K562 (cell line): ENCODE measurements around the gene SHANK1. TPM values are rescaled to one million over a fixed set of nuclear protein-coding genes. Genes with fewer than 3 reads are reported as not detected.

Source experiments
- BRF1 ChIP-seq: IDR thresholded peaks from 3 replicates; pipeline ENCODE4 v1.6.1; 2011; ENCODE audit warnings: borderline replicate concordance, mild to moderate bottlenecking; ENCODE audit not compliant: insufficient read length; ENCODE audit errors: extremely low read depth
- DDX20 ChIP-seq: fragments of 450-650 bp; IDR thresholded peaks from 2 replicates; pipeline ENCODE4 v1.6.1; 2016; ENCODE audit warnings: missing genetic modification characterization, low read depth, mild to moderate bottlenecking, missing compliant biosample characterization, moderate library complexity
- E2F3 ChIP-seq: fragments of 250-450 bp; sonication (Bioruptor Pico); IDR thresholded peaks from 2 replicates; pipeline ENCODE4 v1.4.0; 2020; ENCODE audit warnings: mild to moderate bottlenecking
- E2F6 ChIP-seq, 2 experiments: IDR thresholded peaks; 2 replicates each; pipeline ENCODE4 v1.6.1; 2011; ENCODE audit warnings: borderline replicate concordance in 1 of 2, control low read depth in 1 of 2, low read depth in 1 of 2, low read length in 1 of 2, mild to moderate bottlenecking in 1 of 2, mixed read lengths in 1 of 2, moderate library complexity in 1 of 2; ENCODE audit not compliant: insufficient read depth in 1 of 2, insufficient read length in 1 of 2, poor library complexity in 1 of 2, severe bottlenecking in 1 of 2; ENCODE audit errors: extremely low read depth in 1 of 2
- FIP1L1 ChIP-seq: fragments of 200-400 bp; formaldehyde crosslinking; IDR thresholded peaks from 2 replicates; pipeline ENCODE4 v1.6.1; 2018; ENCODE audit warnings: mild to moderate bottlenecking, low read depth, low read length; ENCODE audit not compliant: poor library complexity, severe bottlenecking
- FOXK1 ChIP-seq: sonication (generic); formaldehyde crosslinking; IDR thresholded peaks from 2 replicates; pipeline ENCODE4 v1.8.0; 2022; ENCODE audit warnings: missing genetic modification reagents, mild to moderate bottlenecking, borderline replicate concordance
- FOXK2 ChIP-seq, 2 experiments: fragments of 450-650 bp; IDR thresholded peaks in 1 of 2; conservative IDR thresholded peaks in 1 of 2; 2 replicates each; pipeline ENCODE4 v1.6.1; 2016; ENCODE audit warnings: low read depth in 2 of 2, mild to moderate bottlenecking in 1 of 2
- GABPB1 ChIP-seq: sonication (generic); formaldehyde crosslinking; IDR thresholded peaks from 2 replicates; pipeline ENCODE4 v1.8.0; 2022; ENCODE audit warnings: mild to moderate bottlenecking, missing genetic modification reagents
- GATAD2B ChIP-seq: fragments of 450-650 bp; IDR thresholded peaks from 2 replicates; pipeline ENCODE4 v1.6.1; 2017; ENCODE audit warnings: mild to moderate bottlenecking, borderline replicate concordance
- IRF9 ChIP-seq: fragments of 450-650 bp; IDR thresholded peaks from 2 replicates; pipeline ENCODE4 v1.6.1; 2016; ENCODE audit warnings: missing biosample characterization, missing genetic modification characterization
- KLF1 ChIP-seq: fragments of 450-650 bp; IDR thresholded peaks from 2 replicates; pipeline ENCODE4 v1.6.1; 2016; ENCODE audit warnings: missing genetic modification characterization, missing compliant biosample characterization
- MTA1 ChIP-seq: fragments of 450-650 bp; IDR thresholded peaks from 2 replicates; pipeline ENCODE4 v1.6.1; 2017; ENCODE audit warnings: borderline replicate concordance
- MXD1 ChIP-seq: fragments of 250-450 bp; sonication (Bioruptor Pico); IDR thresholded peaks from 2 replicates; pipeline ENCODE4 v1.8.0; 2021; ENCODE audit warnings: borderline replicate concordance, mild to moderate bottlenecking, moderate library complexity; ENCODE audit not compliant: poor library complexity, severe bottlenecking
- NKRF ChIP-seq: fragments of 450-650 bp; IDR thresholded peaks from 2 replicates; pipeline ENCODE4 v1.6.1; 2016; ENCODE audit warnings: borderline replicate concordance
- NRF1 ChIP-seq, 2 experiments: fragments of 450-650 bp; IDR thresholded peaks in 1 of 2; conservative IDR thresholded peaks in 1 of 2; 2 replicates each; pipeline ENCODE4 v1.6.1; 2014; ENCODE audit warnings: mild to moderate bottlenecking in 2 of 2
- PHB2 ChIP-seq: fragments of 450-650 bp; IDR thresholded peaks from 2 replicates; pipeline ENCODE4 v1.6.1; 2017; ENCODE audit warnings: low read depth
- RNF2 ChIP-seq: sonication (generic); IDR thresholded peaks from 2 replicates; pipeline ENCODE4 v1.6.1; 2016
- TAF15 ChIP-seq: fragments of 200-400 bp; formaldehyde crosslinking; IDR thresholded peaks from 2 replicates; pipeline ENCODE4 v1.6.1; 2017; ENCODE audit warnings: mild to moderate bottlenecking, low read depth, low read length, moderate library complexity
- WHSC1 ChIP-seq: IDR thresholded peaks from one replicate; pipeline ENCODE4 v1.6.1; 2012; ENCODE audit warnings: low read length, control low read depth, inconsistent platforms
- ZBTB1 ChIP-seq: sonication (generic); formaldehyde crosslinking; IDR thresholded peaks from 2 replicates; pipeline ENCODE4 v1.8.1; 2023; ENCODE audit warnings: missing genetic modification reagents, low read depth, mild to moderate bottlenecking, borderline replicate concordance
- ZNF224 ChIP-seq: sonication (generic); formaldehyde crosslinking; IDR thresholded peaks from 2 replicates; pipeline ENCODE4 v1.8.0; 2022; ENCODE audit warnings: mild to moderate bottlenecking, missing genetic modification reagents
- ZNF384 ChIP-seq: IDR thresholded peaks from 2 replicates; pipeline ENCODE4 v1.6.1; 2012; ENCODE audit warnings: low read depth, low read length, improper control_type of control experiment
- ZNF444 ChIP-seq: fragments of 250-450 bp; sonication (Bioruptor Pico); IDR thresholded peaks from 2 replicates; pipeline ENCODE4 v1.4.0; 2020; ENCODE audit warnings: mild to moderate bottlenecking, moderate library complexity
- polyA plus RNA-seq, 8 experiments: library from polyadenylated mRNA; depleted of rRNA in 4 of 8; stranded (reverse) in 5 of 8; unstranded in 3 of 8; fragments of >200 nt; fragmentation: Nextera tagmentation in 2 of 8; fragmentation: Illumina TruSeq in 1 of 8; extraction: Ambion mirVana in 2 of 8; extraction: Trizol in 1 of 8; gene quantifications; 2 replicates each; pipeline versions ENCODE4 v1.2.1 to v1.2.3, GENCODE V29; 2011 to 2014; ENCODE audit warnings: inconsistent platforms in 1 of 8, missing spikeins in 1 of 8
- total RNA-seq, 7 experiments: library from RNA; depleted of rRNA in 6 of 7; stranded (reverse); fragments of >200 nt in 6 of 7; fragmentation: Illumina TruSeq in 2 of 7; extraction: Trizol in 2 of 7; gene quantifications; 2 replicates each; pipeline versions ENCODE4 v1.2.1 to v1.2.3, GENCODE V29; 2011 to 2021; ENCODE audit warnings: low replicate concordance in 1 of 7

Gene SHANK1
- total and polyA plus RNA-seq, 9 of the 15 experiments (the other 6 are each of a cell fraction or from before 2014, with no cell fraction given), result 0.33 to 1.3 (median 0.55) TPM; not detected in 2

- TF ChIP-seq GABPB1 (CRISPR knock-in tag) (0 out of 2 replicates have a peak, but pooled peaks have one; percentile 7), E2F3 (no peak), MTA1 (no peak), ZNF224 (CRISPR knock-in tag) (no peak), NRF1 (conservative IDR thresholded peaks at IDR 0.05 in 1 of 2, IDR thresholded peaks at IDR 0.05 in 1 of 2) (peak in 1 of 2 experiments; percentile 47; a peak in 2 of 4 replicates), ZBTB1 (CRISPR knock-in tag) (peak; percentile 82), ZNF444 (CRISPR knock-in tag) (no peak), NKRF (peak; percentile 30; the same call in 1 of the 2 replicates), MXD1 (CRISPR knock-in tag) (no peak), TAF15 (no peak), FIP1L1 (peak; percentile 25), KLF1 (tag) (no peak), IRF9 (tag) (no peak), FOXK1 (CRISPR knock-in tag) (no peak), GATAD2B (no peak; the same call in 1 of the 2 replicates), E2F6 (IDR thresholded peaks at IDR 0.05; ENCODE audit: borderline replicate concordance in 1 of 2, extremely low read depth in 1 of 2, insufficient read depth in 1 of 2, insufficient read length in 1 of 2, low read depth in 1 of 2, low read length in 1 of 2, poor library complexity in 1 of 2, severe bottlenecking in 1 of 2) (peak in 1 of 2 experiments; percentile 11), WHSC1 (no peak), ZNF384 (peak; percentile 93), PHB2 (no peak), RNF2 (no peak), BRF1 (no peak), DDX20 (tag) (no peak), FOXK2 (conservative IDR thresholded peaks at IDR 0.05 in 1 of 2, IDR thresholded peaks at IDR 0.05 in 1 of 2; ENCODE audit: low read depth in 2 of 2) (no peak)
These were observed 80.2 kb downstream of the SHANK1 start, which contains the start of gene SYT3 (continued) for GRCh38 chr19:50639121-50640112.
